DND-41 (cell line): ENCODE data around the gene RNF13.

ENCODE experiments used
- CTCF ChIP-seq: IDR thresholded peaks from 2 replicates; pipeline ENCODE4 v1.5.1; 2012; ENCODE audit warnings: borderline replicate concordance, low read length, moderate library complexity, mild to moderate bottlenecking; ENCODE audit not compliant: poor library complexity, severe bottlenecking; ENCODE audit errors: extremely low read depth
- EZH2 ChIP-seq: IDR thresholded peaks from 3 replicates; pipeline ENCODE4 v1.6.1; 2012; ENCODE audit warnings: borderline replicate concordance, low read depth, mild to moderate bottlenecking, moderate library complexity, low read length, inconsistent platforms; ENCODE audit not compliant: severe bottlenecking

- TF ChIP-seq CTCF, result no peak
- TF ChIP-seq EZH2, result no peak
Measured at GRCh38 chr3:149881879-149882278, 68.9 kb downstream of the RNF13 start.
